Nephron (organoid): Measurements from ENCODE around the gene PTTG1.
"Not testable (repeated sequence)": the region's sequence is repeated elsewhere in the genome, so short reads cannot be mapped to it uniquely, and the experiment has no call there.

ENCODE experiments used
- H3K27ac Mint-ChIP-seq, 3 experiments: 2 replicates each; pipeline ENCODE4 v1.8.0; 2020; ENCODE audit warnings: mixed read lengths in 3 of 3, mild to moderate bottlenecking in 2 of 3, moderate library complexity in 1 of 3
- H3K27me3 Mint-ChIP-seq: 2 replicates; pipeline ENCODE4 v1.8.0; 2021; ENCODE audit warnings: low read depth, mild to moderate bottlenecking, moderate library complexity, mixed read lengths
- H3K36me3 Mint-ChIP-seq: 2 replicates; pipeline ENCODE4 v1.8.0; 2020; ENCODE audit warnings: low read depth, mixed read lengths
- H3K4me1 Mint-ChIP-seq: 2 replicates; pipeline ENCODE4 v1.8.0; 2020; ENCODE audit warnings: mixed read lengths
- H3K4me3 Mint-ChIP-seq, 3 experiments: 2 replicates each; pipeline ENCODE4 v1.8.0; 2020; ENCODE audit warnings: mild to moderate bottlenecking in 3 of 3, mixed read lengths in 3 of 3, moderate library complexity in 2 of 3
- H3K9me3 Mint-ChIP-seq: 2 replicates; pipeline ENCODE4 v1.8.0; 2020; ENCODE audit warnings: mixed read lengths
- TF ChIP-seq, protein P1 (sequence below), 3 experiments: fragments of 200-600 bp; sonication (generic); IDR thresholded peaks; one replicate each; pipeline ENCODE4 v1.5.0; 2021; ENCODE audit warnings: antibody characterized with exemption in 3 of 3; ENCODE audit not compliant: unreplicated experiment in 3 of 3

Gene PTTG1

DNA sequence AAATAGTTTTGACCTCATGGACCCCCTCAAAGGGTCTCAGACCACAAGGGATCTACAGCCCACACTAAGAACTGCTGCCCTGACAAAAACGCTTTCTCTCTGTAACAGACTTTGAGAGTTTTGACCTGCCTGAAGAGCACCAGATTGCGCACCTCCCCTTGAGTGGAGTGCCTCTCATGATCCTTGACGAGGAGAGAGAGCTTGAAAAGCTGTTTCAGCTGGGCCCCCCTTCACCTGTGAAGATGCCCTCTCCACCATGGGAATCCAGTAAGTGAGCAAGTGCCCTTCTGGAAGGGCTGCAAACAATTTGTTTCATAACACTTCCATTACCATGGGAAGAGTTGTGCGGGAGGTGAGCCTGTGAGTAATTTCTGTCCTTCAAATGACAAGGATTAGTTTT is 6.0 kb downstream of the PTTG1 start:
- no peak overlapping the region for H3K27ac Mint-ChIP-seq
- peaks cover 23% of the 10 kb centered on the region for H3K4me1 Mint-ChIP-seq

GRCh38 chr5:160432196-160432595 is 10.5 kb downstream of the PTTG1 start:
- TF ChIP-seq, protein P1, sequence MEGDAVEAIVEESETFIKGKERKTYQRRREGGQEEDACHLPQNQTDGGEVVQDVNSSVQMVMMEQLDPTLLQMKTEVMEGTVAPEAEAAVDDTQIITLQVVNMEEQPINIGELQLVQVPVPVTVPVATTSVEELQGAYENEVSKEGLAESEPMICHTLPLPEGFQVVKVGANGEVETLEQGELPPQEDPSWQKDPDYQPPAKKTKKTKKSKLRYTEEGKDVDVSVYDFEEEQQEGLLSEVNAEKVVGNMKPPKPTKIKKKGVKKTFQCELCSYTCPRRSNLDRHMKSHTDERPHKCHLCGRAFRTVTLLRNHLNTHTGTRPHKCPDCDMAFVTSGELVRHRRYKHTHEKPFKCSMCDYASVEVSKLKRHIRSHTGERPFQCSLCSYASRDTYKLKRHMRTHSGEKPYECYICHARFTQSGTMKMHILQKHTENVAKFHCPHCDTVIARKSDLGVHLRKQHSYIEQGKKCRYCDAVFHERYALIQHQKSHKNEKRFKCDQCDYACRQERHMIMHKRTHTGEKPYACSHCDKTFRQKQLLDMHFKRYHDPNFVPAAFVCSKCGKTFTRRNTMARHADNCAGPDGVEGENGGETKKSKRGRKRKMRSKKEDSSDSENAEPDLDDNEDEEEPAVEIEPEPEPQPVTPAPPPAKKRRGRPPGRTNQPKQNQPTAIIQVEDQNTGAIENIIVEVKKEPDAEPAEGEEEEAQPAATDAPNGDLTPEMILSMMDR (IDR thresholded peaks at IDR 0.05; ENCODE audit: unreplicated experiment in 3 of 3): no peak
- Mint-ChIP-seq H3K27me3 (no peaks in the 10 kb centered on the region), H3K36me3 (peaks cover 15% of the 10 kb centered on the region), H3K9me3 (no peaks in the 10 kb centered on the region), H3K4me1 (peaks cover 10% of the 10 kb centered on the region), H3K4me3 (no peak overlapping the region), H3K27ac (peak overlapping the region in 2 of 3 experiments; percentile 16 to 84)

More for the DNA sequence above, 6.0 kb downstream of the PTTG1 start:
- Mint-ChIP-seq H3K27me3 (no peaks in the 10 kb centered on the region), H3K36me3 (peaks cover 29% of the 10 kb centered on the region), H3K9me3 (no peaks in the 10 kb centered on the region), H3K4me3 (no peak overlapping the region)
- TF ChIP-seq, protein P1 (IDR thresholded peaks at IDR 0.05; ENCODE audit: unreplicated experiment in 3 of 3): no peak

DNA sequence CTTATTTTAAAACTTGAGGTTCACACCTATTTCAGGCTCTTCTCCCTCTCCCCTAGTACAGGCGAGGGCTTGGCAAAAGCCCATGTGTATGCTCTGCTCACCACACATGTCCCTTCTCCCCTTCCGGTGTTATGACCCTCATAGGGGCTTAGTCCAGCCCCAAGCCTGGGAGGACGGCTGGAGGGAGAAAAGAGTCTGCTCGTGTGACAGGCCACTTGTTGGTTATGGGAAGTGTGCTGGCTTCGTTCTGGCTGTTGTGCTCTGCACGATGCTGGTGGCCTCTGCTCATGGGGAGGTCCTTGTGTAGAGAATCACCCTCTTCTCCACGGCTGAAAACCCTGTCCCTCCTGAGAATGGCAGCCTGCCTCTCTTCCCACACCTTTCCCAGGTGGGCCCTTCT is 11.1 kb downstream of the PTTG1 start:
- Mint-ChIP-seq H3K4me3 (no peak overlapping the region), H3K27me3 (no peaks in the 10 kb centered on the region), H3K4me1 (peaks cover 10% of the 10 kb centered on the region), H3K36me3 (peaks cover 10% of the 10 kb centered on the region), H3K27ac (peak overlapping the region; percentile 84 to 90 (median 87)), H3K9me3 (no peaks in the 10 kb centered on the region)
- TF ChIP-seq, protein P1 (IDR thresholded peaks at IDR 0.05; ENCODE audit: unreplicated experiment in 3 of 3): no peak

DNA sequence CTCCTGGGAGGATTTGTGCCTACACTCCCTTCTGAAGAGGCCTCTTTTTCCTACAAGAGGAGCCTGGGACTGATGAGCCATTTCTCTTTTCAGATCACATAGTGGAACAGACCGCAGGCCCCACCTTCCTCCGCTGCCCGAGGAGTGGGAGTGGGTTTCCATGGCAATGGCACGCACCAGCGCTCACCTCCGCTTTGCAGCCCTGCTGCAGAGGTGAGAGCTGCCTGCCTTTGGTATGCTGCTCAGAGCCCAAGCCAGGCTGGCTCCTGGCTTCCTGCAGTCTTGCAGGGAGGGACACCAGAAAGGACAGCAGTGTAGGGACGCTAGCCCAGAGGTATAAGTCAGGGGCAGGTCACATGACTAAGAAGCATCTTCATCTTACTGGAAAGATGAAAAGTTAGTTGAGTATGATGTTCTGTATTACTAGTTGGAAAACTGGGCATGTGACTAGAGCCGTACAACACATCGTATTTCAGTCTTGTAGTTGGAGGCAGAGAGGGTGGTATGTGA is 12.4 kb downstream of the PTTG1 start:
- Mint-ChIP-seq H3K27ac (peak overlapping the region; percentile 84 to 90 (median 87)), H3K4me3 (peak overlapping the region in 2 of 3 experiments; percentile 2 to 17), H3K4me1 (peaks cover 18% of the 10 kb centered on the region), H3K9me3 (no peaks in the 10 kb centered on the region), H3K36me3 (peaks cover 3% of the 10 kb centered on the region), H3K27me3 (peaks cover 6% of the 10 kb centered on the region)
- TF ChIP-seq, protein P1 (IDR thresholded peaks at IDR 0.05; ENCODE audit: unreplicated experiment in 3 of 3): no peak

- Mint-ChIP-seq H3K4me1 (peaks cover 21% of the 10 kb centered on the region), H3K36me3 (no peaks in the 10 kb centered on the region), H3K27me3 (peaks cover 8% of the 10 kb centered on the region), H3K9me3 (no peaks in the 10 kb centered on the region), H3K27ac (peak overlapping the region in 1 of 3 experiments; percentile 4), H3K4me3 (no peak overlapping the region)
- TF ChIP-seq, protein P1 (IDR thresholded peaks at IDR 0.05; ENCODE audit: unreplicated experiment in 3 of 3): no peak
Observed at GRCh38 chr5:160435532-160435931, 13.9 kb downstream of the PTTG1 start.

GRCh38 chr5:160436017-160436416 is 14.4 kb downstream of the PTTG1 start:
- TF ChIP-seq, protein P1 (IDR thresholded peaks at IDR 0.05; ENCODE audit: unreplicated experiment in 3 of 3): no peak
- peaks cover 12% of the 10 kb centered on the region for H3K27me3 Mint-ChIP-seq
- peaks cover 21% of the 10 kb centered on the region for H3K4me1 Mint-ChIP-seq
- no peaks in the 10 kb centered on the region for H3K9me3 Mint-ChIP-seq
- H3K27ac Mint-ChIP-seq: peak overlapping the region in 1 of 3 experiments; percentile 4
- no peak overlapping the region for H3K4me3 Mint-ChIP-seq
- no peaks in the 10 kb centered on the region for H3K36me3 Mint-ChIP-seq

- H3K4me3 Mint-ChIP-seq, H3K36me3 Mint-ChIP-seq, H3K9me3 Mint-ChIP-seq: not testable (repeated sequence)
- Mint-ChIP-seq H3K27ac (peak overlapping the region; percentile 71 to 81 (median 72)), H3K27me3 (peaks cover 12% of the 10 kb centered on the region), H3K4me1 (peaks cover 21% of the 10 kb centered on the region)
Observed at GRCh38 chr5:160436661-160437060, 15.0 kb downstream of the PTTG1 start.
